ENCODE results near the gene RPS6KC1. TPM values are rescaled to one million over a fixed set of nuclear protein-coding genes. Genes with fewer than 3 reads are reported as not detected.

The RPS6KC1 gene, protein sequence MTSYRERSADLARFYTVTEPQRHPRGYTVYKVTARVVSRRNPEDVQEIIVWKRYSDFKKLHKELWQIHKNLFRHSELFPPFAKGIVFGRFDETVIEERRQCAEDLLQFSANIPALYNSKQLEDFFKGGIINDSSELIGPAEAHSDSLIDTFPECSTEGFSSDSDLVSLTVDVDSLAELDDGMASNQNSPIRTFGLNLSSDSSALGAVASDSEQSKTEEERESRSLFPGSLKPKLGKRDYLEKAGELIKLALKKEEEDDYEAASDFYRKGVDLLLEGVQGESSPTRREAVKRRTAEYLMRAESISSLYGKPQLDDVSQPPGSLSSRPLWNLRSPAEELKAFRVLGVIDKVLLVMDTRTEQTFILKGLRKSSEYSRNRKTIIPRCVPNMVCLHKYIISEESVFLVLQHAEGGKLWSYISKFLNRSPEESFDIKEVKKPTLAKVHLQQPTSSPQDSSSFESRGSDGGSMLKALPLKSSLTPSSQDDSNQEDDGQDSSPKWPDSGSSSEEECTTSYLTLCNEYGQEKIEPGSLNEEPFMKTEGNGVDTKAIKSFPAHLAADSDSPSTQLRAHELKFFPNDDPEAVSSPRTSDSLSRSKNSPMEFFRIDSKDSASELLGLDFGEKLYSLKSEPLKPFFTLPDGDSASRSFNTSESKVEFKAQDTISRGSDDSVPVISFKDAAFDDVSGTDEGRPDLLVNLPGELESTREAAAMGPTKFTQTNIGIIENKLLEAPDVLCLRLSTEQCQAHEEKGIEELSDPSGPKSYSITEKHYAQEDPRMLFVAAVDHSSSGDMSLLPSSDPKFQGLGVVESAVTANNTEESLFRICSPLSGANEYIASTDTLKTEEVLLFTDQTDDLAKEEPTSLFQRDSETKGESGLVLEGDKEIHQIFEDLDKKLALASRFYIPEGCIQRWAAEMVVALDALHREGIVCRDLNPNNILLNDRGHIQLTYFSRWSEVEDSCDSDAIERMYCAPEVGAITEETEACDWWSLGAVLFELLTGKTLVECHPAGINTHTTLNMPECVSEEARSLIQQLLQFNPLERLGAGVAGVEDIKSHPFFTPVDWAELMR
- polyA plus RNA-seq: 17.9 and 19.2 TPM in 2 replicates

DNA sequence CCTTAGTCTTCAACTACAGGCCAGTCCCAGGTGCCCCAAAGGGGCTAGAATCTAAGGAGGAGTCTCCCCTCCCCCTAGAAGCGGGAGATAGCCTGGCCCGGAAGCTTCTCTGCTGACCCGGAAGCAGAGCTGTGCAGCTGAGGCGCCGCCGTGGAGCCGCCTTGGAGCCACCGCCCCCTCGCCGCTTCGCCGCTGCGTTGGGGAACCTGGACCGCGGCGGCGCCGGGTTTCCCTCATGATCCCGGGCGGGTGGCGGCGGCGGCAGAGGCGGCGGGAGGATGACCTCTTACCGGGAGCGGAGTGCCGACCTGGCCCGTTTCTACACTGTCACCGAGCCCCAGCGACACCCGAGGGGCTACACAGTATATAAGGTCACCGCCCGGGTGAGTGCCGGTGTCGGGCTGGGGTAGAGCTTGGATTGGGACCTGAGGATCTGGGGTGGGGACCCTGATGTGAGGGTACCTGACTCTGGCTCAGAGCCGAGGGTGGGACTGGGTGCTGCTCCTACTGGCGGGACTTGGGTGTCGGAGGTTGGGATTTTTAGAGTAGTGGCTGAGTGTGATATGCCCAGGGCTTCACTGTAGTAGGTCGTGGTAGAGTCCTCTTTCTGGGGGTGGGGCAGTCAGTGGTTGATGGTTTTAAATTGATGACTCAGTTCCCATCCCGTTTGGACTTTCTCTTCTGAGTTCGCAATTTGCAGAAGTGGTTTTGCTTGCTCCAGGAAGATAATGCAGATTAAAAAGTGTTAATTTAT is at the start of gene RPS6KC1:
RPS6KC1 (plus strand) TSS at position 115 of the 754 bp plus-strand sequence; CDS start at position 279, 164 bp downstream.

DNA sequence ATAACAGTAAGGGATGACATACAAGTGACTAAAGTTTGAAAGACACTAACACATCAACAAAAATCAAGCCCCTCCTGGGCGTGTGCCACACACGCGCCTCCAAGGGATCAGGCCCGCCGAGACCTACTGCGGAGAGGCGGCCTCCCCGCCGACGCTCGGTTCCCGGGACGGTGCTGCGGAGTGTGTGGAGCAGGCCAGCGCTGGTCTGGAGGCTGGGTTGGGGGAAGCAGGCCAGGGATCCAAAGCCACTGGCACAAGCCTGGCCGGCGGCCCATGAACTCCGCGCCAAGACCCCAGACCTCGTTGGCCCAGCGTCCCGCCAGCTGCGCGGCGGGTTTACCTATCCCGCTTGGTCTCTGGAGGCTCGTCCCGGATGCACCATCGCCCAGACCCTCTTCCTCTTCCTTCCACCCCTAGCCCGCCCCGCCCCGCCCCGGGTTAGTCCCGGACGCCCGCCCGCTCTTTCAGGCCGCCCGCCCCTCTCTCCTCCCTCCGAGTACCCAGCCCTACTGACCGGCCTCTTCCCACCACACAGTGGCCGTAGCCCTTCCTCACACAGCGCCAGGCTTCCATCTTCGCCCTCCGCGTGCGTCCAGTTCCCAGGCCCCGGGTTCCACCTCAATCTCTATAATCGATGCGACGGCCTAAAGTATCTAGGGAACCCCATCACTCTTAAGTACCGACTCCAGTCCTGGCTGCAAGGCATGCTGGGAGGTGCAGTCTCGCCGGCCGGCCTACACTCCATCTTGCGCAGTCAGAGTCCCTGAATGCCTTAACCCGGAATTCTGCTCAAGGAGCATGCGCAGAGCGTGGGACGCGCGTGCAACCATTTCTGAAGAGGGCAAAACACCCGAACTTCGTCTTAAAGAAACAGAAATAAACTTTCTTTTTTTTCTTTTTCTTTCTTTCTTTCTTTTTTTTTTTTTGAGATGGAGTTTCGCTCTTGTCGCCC is 35.7 kb upstream of the RPS6KC1 start, which contains the start of gene ANGEL2:
ANGEL2 (minus strand) TSS at position 769 of the 952 bp plus-strand sequence; CDS start at position 573, 196 bp downstream.

Other genes starting within 250 kb of the RPS6KC1 start
- 1.7 TPM in 1 of 2 replicates, not detected in the other for gene SPATA45, start 203.6 kb upstream of the RPS6KC1 start, polyA plus RNA-seq
- 18.3 and 32.9 TPM in 2 replicates for gene FLVCR1, start 193.0 kb upstream of the RPS6KC1 start, polyA plus RNA-seq
- 1.1 and 1.6 TPM in 2 replicates for gene VASH2, start 100.7 kb upstream of the RPS6KC1 start, polyA plus RNA-seq
- 13.5 and 20.6 TPM in 2 replicates for gene ANGEL2, start 35.4 kb upstream of the RPS6KC1 start, polyA plus RNA-seq